Stimulated activated CD4-positive, alpha-beta T cell treated with anti-CD3 and anti-CD28 coated beads, Interleukin-1b, Interleukin-23, amount 100 ng/mL, for 48 hours (primary cell): Measurements from ENCODE around the gene GIT1.

Experiments used
- DNase-seq: peaks from one replicate; pipeline ENCODE4 v3.0.0-alpha.2; 2020

The GIT1 gene

DNA sequence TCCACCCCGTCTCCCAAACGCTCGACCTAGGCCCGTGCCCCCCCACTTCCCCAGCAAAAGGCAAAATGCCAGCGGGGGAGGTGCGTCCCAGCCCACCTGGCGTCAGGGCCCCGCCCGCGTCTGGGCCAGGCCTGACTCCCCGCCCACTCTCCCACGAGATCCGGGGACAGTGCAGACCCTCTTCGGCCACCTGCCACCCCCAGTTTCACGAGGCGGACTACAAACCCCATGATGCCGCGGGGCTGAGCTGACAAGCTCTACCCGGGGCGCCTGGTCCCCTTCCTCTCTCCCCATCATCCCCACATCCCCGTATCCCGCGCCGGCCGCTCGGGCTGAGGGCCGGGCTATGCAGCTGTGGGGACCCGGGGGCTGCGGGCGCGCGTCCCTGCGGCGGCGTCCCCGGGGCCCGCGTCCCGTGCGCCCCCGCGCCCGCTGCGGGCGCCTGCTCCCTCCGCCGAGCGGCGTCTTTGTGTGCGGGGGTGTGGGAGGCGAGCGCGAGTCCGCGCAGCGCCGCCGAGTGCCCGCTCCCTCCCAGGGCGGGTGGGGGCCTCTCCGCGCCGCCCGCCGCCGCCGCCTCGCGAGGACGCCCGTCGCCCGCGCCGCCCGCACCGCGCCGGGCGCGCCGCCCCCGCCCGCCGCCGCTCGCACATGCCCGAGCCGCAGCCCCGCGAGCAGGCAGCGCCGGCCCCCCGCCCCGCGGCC is 3.6 kb upstream of the GIT1 start, which contains the start of gene ANKRD13B:
ANKRD13B (plus strand) TSS at position 283 of the 702 bp plus-strand sequence. CDS start 490 bp downstream, outside the sequence.
- peak; percentile 44 for DNase-seq

DNA sequence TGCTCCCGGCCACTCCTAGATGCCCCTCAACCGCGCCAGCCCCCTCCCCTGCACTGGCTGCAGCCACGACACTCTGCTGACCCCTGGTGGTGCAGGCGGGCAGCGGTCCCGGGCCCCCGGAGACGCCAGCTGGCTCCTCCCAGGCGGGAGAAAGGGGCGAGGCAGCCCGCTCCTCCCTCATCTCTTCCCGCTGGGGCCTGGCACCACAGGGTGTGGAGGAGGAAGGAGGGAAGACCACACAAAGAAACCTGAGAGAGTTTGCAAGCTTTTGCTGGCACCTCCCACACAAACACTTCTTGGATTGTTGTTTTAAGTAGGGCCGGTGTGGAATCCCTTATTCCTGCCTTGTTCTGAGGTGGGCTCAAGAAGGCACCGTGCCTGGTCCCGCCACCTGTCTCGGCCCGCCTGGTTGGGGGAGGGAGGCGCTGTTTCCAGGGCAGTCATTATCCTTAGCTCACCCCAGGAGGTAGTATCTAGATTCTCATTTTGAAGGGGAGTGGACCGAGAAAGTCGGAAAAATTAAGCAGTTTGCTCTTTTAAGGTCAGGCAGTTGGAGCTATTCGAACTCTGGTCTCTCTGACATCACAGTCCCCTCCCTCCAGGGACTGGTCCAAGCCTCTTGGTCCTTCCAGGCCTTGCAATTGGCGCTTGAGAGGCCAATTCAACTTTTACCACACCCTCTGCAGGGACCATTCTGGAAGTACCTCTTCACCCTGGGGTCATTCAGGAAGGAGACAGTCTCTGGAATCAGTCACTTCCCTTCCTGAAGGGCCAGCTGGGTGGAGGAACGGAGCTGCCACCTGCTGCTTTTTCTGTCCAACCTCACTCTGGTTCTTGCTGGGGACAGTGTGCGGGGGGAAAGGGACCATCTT is 2.5 kb upstream of the GIT1 start:
- peak; percentile 83 for DNase-seq

DNA sequence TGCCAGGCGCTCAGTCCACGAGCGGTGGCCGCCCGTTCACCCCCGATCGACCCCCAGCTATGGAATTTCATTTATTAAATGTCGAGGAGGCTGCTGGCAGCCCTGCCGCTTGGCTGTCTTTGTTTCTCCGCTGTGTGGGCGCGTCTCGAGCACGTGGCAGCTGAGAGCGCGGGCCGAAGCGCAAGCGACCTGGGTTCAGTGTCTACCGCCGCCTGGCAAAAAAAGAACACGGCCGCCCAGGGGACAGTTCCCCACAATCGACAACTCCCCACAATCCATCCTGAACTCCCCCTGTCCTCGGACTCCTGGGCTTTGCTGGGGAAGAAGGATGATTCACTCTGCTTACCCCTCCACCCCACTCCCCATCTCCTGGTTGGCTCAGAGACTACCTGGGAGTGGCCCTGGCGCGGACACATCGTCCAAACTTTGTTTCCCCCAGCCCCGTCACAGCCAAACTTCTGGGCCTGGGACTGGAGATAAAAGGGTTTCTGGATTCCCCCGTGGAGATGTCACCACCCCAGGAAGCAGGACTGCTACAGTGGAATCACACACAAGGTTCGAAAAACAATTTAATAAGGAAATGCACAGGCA is 1.8 kb upstream of the GIT1 start:
- DNase-seq = peak; percentile 57

DNA sequence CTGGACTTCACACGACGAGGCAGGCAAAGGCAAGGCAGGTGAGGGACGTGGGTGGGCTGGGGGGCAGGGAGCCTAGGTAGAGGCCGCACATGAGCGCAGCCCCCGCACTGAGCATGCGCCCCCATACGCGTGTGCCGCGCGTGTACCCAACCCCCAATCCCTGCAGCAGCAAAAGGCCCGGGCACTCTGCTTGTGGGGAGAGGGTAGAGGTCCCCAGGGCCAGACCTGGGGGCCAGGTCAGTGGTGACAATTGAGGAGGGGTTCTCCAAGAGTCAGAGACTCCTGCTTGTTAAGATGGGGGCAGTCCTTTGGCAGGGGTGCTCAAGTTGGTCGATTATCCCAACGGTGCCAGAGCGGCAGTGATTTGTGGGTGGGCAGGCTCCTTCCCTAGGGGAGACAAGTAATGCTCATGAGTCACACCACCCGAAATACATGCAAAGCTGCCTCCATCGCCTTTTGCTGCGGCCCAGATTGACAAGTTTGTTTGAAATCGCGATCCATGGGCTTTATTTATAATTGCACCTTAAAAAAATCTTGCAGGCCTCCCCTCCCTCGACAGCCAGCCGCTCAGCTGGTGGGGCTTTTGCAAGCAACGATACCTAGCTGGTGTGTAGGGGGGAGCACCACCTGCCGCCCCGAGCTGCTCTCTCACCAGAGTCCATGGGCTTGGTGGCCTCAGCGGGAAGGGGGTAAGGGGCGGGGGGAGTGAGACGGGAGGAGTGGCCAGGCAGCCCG is 1.1 kb upstream of the GIT1 start:
- no peak for DNase-seq

DNA sequence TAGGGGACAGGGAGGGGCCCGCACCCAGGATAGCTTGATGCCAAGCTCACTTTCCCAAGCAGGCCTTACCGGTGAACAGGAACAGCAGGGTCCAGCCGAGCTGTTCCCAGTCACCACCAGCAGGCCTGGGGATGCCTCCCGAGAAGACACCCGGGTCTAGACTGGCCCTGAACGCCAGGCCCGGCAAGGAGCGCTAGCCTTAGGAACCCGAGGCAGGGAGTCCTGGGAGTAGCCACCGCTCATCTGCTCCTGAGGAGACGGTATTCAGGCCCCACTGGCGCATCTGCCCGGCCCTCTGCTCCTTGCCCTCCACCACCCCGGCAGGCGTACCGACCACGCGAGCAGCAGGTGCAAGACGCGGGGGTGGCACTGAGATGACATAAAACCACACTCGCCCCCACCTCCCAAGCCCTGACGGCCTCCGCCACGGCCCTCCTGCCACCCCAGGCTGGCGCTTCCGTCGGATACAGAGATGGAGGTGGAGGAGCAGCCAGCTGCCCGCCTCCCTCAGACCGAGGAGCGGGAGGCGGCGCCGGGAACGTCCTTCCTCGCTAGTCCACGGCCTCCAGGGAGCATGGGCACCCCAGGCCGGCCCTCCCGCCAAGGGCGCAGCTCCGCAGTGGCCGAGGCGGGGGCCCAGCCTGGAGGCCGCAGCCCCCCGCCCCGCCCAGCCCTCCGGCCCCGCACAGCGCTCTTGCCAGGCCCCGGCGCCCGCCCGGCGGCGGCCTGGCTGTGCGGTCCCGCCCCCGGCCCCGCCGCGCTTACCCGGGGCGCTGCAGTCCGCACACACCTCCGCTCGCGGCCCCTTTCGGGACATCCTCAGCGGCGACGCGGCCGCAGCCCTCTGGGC is 661 bp downstream of the GIT1 start:
- DNase-seq = peak; percentile 45

DNA sequence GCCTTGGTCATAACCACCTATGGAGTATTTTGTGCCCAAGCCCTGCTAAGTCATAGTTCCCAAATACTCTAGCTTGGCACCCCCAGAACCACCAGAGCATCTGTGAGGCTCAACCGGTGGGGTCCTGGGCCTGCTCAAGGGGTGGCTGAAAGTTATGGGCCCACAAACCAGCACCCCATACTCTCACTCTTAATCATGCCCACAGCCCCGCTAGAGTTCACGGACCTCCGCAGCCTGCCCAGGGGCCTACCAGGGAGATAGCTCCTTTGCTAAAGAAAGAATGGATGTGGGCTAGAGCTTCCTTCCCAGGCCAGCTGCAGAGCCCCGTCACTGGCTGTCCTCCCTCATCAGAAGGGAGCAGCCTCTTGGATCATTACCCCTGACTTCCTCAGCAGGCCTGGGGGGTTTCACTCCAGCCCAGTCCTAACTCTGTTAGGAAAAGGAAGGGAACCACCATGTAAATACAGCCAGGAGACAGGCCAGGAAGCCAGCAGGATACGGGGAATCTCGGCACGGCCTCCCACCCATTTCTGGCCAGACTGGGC is 1.4 kb downstream of the GIT1 start:
- DNase-seq = no peak

DNA sequence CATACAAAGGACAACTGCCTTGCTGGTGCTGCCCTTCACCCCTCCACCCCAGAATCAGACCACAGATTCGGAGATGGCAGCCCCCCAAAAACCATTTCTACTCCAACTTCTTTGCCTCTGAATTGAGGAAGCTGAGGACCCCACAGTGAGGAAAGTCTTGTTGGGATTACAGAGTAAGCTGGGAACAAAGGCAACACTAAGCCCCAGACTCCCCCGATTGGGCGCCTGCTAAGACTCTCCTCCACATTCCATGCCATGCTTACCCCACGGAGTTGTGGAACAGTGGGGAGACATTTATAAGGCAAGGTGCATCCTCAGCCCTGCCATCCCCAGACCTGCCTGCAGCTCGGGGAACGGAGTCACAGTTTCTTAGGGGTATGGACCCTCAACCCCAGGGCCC is 1.9 kb downstream of the GIT1 start:
- no peak for DNase-seq

DNA sequence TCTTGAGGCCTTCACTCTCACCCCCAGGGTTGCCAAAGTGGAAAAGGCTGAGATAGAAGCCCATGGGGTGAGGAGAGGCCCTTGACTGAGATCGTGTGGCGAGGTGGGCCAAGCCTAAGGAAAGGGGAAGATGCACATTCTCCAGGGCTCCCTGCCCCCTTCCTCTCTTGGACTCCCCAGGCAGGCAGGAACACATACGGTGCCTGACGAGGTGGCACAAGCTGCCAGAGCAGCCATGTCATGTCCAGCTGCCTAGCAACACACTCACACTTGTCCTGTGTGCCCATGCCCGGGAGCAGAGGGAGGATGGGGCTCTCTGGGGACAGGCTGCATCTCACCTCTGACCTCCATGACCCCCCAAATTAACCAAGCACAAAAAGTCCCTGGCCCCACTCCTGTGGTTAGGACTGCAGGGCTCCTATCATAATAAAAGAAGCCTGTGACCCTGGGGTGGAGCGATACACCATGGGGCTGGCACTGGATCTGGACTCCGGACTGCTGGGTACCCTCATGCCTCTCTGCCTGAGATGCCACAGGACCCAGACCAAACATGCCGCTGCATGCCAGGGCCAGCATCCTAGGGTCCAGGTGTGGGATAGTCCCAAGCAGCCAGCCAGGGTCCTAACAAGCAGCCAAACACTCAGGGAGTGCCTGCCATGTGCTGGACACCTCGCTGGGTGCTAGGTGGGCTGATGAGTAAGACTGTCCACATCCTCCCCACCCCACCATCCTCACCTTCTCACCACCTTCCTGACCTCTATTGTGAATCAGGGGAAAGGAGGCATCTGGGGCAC is 2.6 kb downstream of the GIT1 start:
- no peak for DNase-seq

DNA sequence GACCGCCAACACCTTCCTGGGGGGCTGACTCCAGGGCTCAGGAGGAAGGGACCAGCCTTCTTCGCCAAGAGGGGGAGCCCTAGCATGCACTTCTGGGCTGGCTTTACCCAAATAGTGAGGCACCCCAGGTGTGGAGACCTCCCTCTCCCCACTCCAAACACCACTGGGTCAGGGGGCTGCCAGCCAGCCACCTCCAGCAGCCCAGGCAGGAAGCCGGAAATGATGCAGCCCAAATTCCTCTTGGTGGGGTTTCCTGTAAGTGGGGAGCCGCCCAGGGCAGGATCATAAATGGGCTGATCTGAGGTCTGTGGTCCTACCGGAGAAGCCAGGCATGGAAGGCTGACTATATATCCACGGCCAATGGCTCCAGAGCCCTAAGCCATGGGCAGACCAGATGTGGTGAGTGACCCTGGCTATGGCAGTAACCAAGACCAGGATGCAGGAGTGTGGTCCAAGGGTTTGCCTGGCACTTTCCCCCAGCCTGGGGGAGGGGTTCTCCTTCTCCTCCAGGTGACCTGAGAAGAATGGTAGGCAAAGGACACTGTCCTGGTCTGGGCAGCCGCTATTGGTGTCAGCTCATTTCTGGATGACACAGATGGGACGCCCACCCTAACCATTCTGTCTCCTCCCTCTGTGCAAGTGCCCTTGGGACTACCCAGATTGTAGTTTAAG is 4.2 kb downstream of the GIT1 start:
- no peak for DNase-seq

DNA sequence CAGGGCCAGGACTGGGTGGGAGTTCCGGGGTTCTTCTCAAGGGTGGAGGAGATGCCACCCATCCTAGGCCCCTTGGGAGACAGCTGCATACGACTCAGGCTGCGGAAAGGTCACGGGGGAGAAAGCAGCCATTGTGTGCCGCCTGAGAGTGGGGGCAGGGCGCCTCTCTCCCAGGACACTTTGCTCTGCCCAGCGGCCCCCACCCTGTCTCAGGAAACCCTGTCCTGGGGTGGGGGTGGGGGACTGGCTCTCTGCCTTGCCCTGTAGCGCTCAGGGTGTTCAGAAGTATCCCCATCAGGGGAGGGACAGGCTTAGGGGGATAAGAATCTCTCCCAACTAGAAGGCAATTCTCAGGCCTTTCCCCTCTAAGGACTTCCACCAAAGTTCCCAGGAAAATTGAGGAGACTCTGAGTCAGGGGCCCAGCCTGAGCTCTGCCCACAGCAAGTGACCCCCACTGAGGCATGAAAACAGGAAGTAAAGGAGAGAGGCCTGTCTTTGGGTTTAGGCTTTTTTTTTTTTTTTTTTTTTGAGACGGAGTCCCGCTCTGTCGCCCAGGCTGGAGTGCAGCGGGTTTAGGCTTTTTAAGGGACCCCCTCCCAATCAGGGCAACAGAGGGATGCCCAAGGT is 4.9 kb downstream of the GIT1 start:
- DNase-seq = no peak

DNA sequence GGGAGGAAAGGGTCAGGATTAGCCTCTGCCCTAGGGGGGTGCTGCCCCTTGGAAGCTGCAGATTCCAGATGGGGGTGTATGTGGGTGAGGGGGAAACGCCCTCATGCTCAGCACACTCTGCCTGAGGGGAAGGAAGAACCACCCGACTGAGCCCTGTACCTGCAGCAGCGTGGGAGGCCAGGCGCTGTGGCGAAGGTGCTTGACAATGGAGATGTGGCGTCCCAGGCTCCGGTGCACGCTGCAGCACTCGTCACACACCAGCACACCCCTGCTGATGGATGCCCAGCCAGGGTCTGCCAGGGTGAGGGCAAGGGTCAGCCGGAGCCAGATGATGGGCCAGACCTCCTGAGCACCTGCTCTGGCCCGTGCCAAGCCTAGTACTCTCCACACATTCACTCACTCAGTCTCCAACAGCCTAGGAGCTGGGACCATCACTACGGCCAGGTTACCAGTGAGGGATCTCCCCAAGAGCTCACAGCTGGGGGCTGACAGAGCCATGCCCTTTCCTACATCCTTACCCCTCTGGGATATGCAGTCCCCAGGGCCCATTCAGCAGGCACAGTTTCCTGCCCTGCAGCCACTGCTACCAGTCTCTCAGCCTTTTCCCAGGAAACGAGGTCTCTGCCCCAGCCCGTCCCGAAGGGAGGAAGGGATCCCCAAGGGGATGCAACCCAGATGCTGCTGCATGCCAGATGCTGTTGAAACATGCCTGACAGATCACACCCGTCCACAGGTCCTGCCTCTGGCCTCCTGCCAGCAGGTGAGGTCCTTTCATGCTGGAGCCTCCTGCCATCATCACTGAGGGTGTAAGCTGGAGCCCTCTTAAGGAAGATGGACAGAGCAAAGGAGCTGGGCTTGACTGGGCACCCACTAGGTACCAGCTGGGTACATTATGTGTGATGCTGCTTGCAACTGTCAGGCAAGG is 5.9 kb downstream of the GIT1 start:
- no peak for DNase-seq

DNA sequence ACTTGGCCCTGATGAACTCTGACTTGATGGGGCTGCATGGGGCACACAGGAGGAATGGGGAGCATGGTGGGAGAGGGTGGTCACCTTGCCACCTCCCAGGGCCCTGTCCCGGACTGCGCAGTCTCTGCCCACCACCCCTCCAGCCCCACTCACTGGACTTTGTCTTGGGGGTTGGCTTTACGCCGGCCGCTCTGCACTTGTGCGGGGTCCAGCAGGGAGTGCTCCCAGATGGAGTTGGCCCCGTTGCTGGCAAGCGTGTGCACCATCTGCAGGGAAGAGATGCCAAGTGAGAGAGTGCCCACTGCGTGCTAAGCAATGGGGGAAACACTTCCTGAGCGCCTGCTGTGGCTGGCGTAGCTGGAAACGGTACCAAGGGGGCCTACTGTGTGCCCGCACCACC is 6.7 kb downstream of the GIT1 start:
- DNase-seq = no peak

DNA sequence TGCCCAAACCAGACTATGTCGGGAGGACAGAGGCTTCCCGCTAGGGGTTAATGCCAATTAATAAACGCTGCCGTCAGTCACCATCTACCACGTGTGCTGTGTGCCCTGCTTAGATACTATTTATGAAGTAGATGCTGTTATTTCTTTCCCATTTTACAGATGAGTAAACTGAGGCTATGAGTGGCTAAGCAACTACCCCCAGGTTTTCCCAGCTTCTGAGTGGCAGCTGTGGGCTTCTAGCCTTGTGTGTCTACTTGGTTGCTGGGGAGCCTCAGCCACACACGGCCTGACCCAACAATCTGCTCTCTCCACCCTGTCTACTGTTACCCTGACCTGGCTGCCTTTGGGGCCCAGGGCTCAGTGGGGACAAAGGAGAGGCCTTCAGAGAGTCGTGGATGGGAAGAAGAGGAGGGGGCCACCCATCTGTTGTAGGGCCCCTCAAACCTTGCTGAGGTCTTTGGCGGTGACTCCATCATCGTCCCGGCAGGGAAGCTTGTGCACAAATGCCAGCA is 7.1 kb downstream of the GIT1 start:
- DNase-seq = no peak

DNA sequence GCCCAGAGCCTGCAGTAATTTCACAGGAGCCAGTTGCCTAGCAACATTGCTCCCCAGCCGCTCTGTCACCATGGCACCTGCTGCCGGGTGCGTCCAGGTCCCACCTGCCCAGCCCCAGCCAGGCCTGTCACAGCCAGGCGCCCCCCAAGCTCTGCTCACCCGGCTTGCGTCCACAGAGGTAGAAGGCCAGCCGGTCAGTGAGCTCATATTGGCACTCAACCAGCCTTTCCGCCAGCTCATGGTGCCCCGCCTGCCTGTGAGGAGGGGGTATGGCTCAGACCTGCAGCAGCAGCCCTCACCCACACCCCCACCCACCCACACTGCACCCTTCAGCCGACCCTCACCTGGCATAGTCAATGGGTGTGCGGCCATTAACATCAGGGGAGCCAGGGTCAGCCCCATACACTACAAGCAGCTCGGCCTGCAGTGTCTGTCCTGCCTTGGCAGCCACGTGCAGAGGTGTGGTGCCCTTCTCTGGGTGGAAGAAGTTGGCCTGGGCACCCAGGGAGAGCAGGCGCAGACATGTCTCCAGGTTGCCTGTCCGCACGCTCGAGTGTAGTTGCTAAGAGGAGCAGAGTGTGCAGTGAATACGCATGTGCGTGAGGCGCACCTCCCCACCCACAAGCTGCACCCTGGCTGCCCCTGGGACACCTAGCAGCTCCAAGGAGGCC is 7.7 kb downstream of the GIT1 start:
- no peak for DNase-seq

DNA sequence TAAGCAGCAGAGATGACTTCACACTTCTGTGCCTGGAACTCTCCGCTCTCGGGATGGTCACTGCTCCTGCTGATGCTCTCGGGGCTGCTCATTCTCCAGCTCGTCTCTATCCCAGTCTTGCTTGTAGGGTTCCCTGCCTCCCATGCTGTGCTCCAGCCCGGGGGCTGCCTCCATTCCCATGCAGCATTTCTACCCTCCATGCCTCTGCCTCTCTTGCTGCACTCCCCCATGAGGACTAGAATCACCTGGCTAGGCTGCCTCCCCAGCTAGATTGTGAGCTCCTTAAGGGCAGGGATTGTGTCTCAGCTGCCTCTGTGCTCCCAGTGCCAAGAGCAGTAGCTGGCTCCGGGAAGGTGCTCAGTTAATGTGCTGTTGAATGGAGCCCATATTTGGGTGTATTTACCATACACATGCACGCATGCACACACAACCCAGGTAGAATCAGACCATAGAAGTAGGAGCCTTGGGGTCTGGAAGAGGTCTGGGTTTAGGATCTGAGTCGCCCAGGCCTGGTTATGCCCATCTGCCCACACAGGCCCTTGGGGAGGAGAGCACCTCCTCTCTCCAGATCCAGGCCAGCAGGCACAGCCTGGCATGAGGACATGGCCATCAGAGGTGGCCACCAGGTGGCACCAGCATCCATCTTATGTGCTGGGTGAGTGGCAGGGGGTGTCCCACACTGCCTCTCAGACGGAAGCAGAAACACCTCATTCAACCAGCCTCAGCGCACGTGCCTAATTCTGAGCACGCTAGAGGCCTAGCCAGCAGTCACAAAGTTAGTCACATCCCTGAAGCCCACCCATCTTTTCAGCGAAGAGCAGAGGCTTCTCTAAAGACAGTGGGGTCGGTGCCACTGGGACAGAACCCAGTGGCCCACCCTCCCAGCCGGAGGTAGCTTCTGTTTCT is 9.3 kb downstream of the GIT1 start:
- DNase-seq = peak; percentile 90

DNA sequence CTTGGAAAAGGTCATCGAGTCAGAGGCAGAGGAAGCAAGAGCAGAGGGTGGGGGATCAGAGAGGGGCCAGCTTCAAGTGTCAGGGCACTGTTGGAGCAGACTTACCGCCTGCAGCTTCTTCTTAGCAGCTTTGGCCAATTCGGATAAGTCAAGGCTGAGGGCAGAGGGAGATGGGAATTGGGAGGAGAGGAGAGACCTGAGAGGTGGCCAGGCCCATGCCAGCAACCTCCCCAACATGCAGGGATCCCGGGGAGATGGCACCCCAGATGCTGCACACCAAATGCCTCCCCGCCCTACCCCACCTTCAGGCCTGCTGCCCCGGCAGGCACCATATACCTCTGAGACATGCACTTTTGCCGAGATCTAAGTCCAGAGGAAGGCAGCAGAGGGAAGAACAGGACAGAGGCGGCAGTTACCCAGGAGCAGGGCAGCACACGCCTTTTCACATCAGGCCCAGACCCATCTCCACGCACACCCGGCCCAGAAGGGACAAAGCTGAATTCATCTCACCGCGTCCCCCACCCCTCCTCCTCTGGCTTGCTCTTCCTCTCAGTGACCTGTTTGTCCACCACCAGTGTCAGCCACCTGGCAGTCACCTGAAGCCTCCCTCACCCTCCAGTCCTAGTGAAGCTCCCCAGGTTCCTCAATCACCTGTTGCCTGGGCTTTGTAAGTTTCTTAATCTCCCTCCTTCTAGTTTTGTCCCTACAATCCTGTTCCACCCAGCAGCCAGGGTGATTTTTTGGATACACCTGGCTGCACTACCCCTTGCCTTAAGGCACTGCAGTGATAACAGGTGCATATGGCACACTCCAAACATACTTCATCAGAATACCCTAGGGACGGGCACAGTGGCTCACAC is 10.6 kb downstream of the GIT1 start:
- DNase-seq = no peak
